Activated CD4-positive, alpha-beta T cell treated with anti-CD3 and anti-CD28 coated beads, Interleukin-2, amount 10 ng/mL, durations not matched to agents 7 days and 5 days (primary cell): ENCODE results near the gene PCDH10. TPM values are rescaled to one million over a fixed set of nuclear protein-coding genes. Genes with fewer than 3 reads are reported as not detected.

Source experiments
- CTCF ChIA-PET: fragments of 350-600 bp; sonication (Branson Sonifier 250); formaldehyde crosslinking; loops from one replicate; lab custom pipeline; 2021; ENCODE audit warnings: antibody characterized with exemption; lab: Charles Lee
- POLR2A ChIA-PET: fragments of 350-600 bp; sonication (Branson Sonifier 250); formaldehyde crosslinking; loops from one replicate; lab custom pipeline; 2021; ENCODE audit warnings: antibody characterized with exemption; lab: Charles Lee
- DNase-seq: peaks from one replicate; pipeline ENCODE4 v3.0.0-alpha.2; 2020
- H3K27ac Mint-ChIP-seq: one replicate; pipeline ENCODE4 v1.8.0; 2021; ENCODE audit warnings: mild to moderate bottlenecking, moderate library complexity, mixed read lengths
- H3K27me3 Mint-ChIP-seq: one replicate; pipeline ENCODE4 v1.8.0; 2021; ENCODE audit warnings: mixed read lengths
- H3K36me3 Mint-ChIP-seq: one replicate; pipeline ENCODE4 v1.8.0; 2021; ENCODE audit warnings: low read depth, mixed read lengths
- H3K4me1 Mint-ChIP-seq: one replicate; pipeline ENCODE4 v1.8.0; 2021; ENCODE audit warnings: mixed read lengths
- H3K4me3 Mint-ChIP-seq: one replicate; pipeline ENCODE4 v1.8.0; 2021; ENCODE audit warnings: mild to moderate bottlenecking, moderate library complexity, mixed read lengths
- H3K9me3 Mint-ChIP-seq: one replicate; pipeline ENCODE4 v1.8.0; 2021; ENCODE audit warnings: mixed read lengths
- total RNA-seq, 2 experiments: library from RNA; stranded (reverse); gene quantifications; one replicate each; pipeline ENCODE4 v1.2.3, GENCODE V29; 2021

PCDH10 gene
- not detected for total RNA-seq

DNA sequence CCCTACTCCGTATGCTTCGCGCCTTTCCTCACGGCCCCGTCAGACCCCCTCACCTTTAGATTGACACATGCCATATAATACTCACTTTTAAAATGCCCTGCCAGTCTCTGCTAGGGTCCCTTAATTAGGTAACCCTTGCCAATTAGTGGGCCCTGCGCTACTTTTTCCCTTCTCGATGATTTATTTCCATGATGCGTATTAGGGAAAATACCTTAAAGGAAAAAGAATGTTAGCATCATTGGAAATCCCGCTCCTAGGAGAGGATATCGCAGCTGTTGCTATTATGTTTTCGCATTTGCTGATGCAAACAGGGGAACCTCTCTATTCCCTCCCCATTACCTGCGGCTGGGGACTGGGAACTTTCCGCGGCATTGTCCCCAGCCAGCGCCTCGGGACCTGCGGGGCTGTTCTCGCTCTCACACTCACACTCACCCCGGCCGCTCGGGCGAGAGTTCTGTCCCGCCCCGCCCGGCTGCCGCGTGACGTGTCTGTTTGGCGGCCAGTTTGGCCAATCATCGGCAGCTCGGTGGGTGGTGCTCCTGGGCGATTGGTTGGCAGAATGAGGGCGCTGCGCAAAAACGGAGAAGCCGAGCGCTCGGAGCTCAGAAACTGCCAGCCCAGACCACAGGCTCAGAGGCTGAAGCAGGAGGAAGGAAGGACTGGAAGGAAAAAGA, at the start of gene PCDH10:
PCDH10 (plus strand) TSS at position 605 of the 674 bp plus-strand sequence. CDS start 847 bp downstream, outside the sequence.
- H3K27me3 Mint-ChIP-seq = peaks cover 76% of the 10 kb centered on the region
- peaks cover 5% of the 10 kb centered on the region for H3K36me3 Mint-ChIP-seq
- DNase-seq = peak; percentile 26
- ChIA-PET CTCF (no interaction called here), POLR2A (no interaction called here)
- H3K27ac Mint-ChIP-seq = peak within 1 kb of the TSS; percentile 75
- peak within 1 kb of the TSS; percentile 23 for H3K4me3 Mint-ChIP-seq
- H3K9me3 Mint-ChIP-seq = peaks cover 1% of the 10 kb centered on the region
- H3K4me1 Mint-ChIP-seq = peaks cover 8% of the 10 kb centered on the region

DNA sequence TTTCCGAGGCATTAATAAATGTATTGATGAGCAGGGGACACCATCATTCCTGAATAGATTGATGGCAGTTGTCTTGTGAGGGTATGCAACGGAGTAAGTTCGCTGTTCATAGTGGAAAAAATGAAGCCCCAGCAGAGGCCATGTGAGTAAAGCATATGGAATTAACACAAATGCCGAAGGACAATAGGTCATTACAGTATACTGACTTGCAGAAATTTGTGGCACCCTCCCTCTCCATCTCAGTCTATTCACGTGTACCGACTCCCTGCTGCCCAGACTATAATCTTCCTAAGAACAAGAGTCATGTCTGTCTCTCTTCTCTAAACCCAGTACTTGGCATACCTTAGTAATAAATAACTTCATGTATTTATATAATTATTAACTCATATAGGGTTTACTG, 47.1 kb upstream of the PCDH10 start:
- no peak overlapping the region for H3K4me3 Mint-ChIP-seq
- DNase-seq = no peak
- no peaks in the 10 kb centered on the region for H3K4me1 Mint-ChIP-seq
- no peaks in the 10 kb centered on the region for H3K36me3 Mint-ChIP-seq
- ChIA-PET POLR2A (no interaction called here), CTCF (no interaction called here)
- no peaks in the 10 kb centered on the region for H3K27me3 Mint-ChIP-seq
- H3K9me3 Mint-ChIP-seq = no peaks in the 10 kb centered on the region
- no peak overlapping the region for H3K27ac Mint-ChIP-seq

DNA sequence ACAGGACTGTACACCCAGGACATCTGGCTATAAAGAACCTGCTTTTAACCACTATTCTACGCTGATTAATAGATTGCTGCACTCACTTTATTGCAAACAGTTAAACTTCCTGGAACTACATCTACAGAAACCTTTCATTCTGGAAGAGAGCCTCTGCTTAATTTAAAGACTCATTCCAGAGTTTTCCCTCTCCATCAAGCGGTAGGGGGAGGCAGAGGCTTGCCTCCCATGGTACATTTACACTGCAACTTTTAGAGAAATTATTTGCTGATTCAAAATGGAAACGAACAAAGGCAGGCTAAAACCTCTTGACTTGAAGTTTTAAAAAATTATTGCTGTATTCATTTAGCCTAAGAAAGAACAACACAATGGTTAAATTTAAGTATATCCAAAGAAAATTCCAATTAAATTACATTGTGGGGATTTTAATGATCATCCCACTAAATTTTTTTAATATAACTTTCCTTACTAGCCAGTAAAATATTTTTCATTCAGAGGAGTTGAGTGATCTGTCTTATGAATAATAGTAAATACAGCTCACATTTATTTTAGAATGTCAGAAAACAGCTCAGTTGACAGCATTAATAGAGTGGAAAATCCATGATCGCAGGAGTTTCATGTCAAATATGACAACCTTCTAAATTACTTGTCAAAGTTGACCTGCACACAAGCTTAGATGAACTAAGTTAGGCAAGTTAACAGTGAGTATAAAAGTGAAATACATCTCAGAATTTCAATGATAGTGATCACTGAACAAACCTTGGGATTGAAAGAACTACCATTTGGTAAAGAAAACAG, 46.3 kb upstream of the PCDH10 start:
- DNase-seq = no peak
- ChIA-PET POLR2A (no interaction called here), CTCF (no interaction called here)
- H3K27me3 Mint-ChIP-seq = no peaks in the 10 kb centered on the region
- no peaks in the 10 kb centered on the region for H3K4me1 Mint-ChIP-seq
- no peak overlapping the region for H3K27ac Mint-ChIP-seq
- H3K4me3 Mint-ChIP-seq = no peak overlapping the region
- H3K9me3 Mint-ChIP-seq = no peaks in the 10 kb centered on the region
- H3K36me3 Mint-ChIP-seq = no peaks in the 10 kb centered on the region

DNA sequence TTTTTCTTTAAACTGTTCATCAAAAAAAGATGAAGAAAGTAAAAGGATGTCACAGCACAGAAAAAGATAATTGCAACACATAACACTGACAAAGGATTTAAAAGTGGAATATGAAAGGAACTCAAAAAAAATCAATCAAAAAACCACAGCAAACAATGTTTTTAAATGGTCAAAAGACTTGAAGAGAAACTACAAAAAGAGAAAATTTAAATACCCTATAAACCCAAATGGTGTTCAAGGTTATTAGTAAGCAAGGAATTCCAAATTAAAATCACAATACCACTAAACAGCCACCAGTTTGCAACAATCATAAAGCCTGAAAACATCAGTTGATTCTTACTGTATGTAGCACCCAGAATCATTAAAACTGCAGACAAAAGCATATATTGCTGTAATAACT, 36.5 kb upstream of the PCDH10 start:
- CTCF ChIA-PET = no interaction called here
- Mint-ChIP-seq H3K9me3 (no peaks in the 10 kb centered on the region), H3K4me1 (no peaks in the 10 kb centered on the region), H3K27ac (no peak overlapping the region), H3K27me3 (no peaks in the 10 kb centered on the region), H3K4me3 (no peak overlapping the region), H3K36me3 (no peaks in the 10 kb centered on the region)
- POLR2A ChIA-PET = no interaction called here
- DNase-seq = no peak

DNA sequence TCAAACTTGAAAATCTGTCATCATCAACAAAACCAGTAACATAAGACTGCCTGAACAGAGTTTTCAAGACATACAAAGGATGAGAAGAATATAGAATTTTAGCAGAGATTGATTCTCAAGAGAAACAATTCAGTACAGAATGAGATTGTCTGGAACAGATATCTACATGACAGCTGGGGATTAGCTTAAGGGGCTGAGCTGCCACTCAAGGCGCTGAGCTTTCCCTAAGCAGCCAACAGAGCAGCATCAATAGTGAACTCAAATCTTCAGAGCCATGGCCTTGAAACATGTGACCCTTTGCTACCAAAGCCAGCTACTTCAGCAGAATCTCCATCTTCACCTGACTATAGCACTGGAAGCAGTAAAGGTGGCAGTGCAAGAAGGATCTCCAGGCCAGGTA, 24.3 kb upstream of the PCDH10 start:
- ChIA-PET CTCF (no interaction called here), POLR2A (no interaction called here)
- Mint-ChIP-seq H3K9me3 (no peaks in the 10 kb centered on the region), H3K4me1 (no peaks in the 10 kb centered on the region), H3K36me3 (no peaks in the 10 kb centered on the region), H3K27ac (no peak overlapping the region), H3K4me3 (no peak overlapping the region), H3K27me3 (no peaks in the 10 kb centered on the region)
- DNase-seq = no peak

GRCh38 chr4:133127500-133127899, 21.6 kb upstream of the PCDH10 start:
- H3K4me3 Mint-ChIP-seq = no peak overlapping the region
- no peaks in the 10 kb centered on the region for H3K4me1 Mint-ChIP-seq
- POLR2A ChIA-PET = no interaction called here
- H3K9me3 Mint-ChIP-seq = no peaks in the 10 kb centered on the region
- H3K27ac Mint-ChIP-seq = no peak overlapping the region
- H3K36me3 Mint-ChIP-seq = no peaks in the 10 kb centered on the region
- no peak for DNase-seq
- CTCF ChIA-PET = no interaction called here
- no peaks in the 10 kb centered on the region for H3K27me3 Mint-ChIP-seq

DNA sequence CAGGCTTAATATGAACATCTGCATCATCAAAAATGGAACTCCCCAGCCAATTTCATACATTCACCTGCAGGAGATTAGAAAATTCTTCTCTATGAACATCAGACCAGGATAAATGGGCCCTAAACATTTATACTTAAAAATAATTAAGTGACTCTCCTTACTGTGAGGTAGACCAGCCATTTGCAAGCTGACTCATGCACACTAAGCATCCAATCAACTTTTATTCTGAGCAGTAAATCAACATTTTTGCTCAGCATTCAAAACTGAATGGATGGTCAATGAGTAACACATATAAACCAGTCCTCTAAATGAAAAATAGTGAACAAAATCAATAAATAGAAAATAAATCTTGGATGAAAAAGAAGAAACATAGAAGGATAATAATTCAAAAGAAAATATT, 19.9 kb upstream of the PCDH10 start:
- no peaks in the 10 kb centered on the region for H3K27me3 Mint-ChIP-seq
- CTCF ChIA-PET = no interaction called here
- POLR2A ChIA-PET = no interaction called here
- no peak for DNase-seq
- no peak overlapping the region for H3K4me3 Mint-ChIP-seq
- no peaks in the 10 kb centered on the region for H3K9me3 Mint-ChIP-seq
- H3K4me1 Mint-ChIP-seq = no peaks in the 10 kb centered on the region
- no peaks in the 10 kb centered on the region for H3K36me3 Mint-ChIP-seq
- H3K27ac Mint-ChIP-seq = no peak overlapping the region

DNA sequence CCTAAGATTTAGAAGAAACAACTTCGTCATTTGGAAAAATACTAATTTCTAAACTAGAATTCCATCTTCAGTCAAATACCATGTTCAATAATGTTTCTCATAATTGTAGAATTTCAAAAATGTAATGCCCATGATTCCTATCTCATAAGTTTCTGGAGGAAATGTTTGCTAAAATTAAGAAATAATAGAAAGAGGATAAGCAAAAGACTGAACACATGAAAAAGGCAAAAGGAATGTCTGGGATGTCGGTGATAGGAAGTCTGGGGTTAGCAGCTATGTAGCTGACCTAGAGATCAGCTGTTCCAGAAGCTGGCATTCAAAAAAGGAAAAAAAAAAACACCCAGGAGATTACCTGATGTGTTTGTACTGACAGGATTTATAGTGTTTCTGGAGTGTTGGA, 18.9 kb upstream of the PCDH10 start:
- no peak overlapping the region for H3K27ac Mint-ChIP-seq
- H3K4me1 Mint-ChIP-seq = no peaks in the 10 kb centered on the region
- no peak for DNase-seq
- H3K9me3 Mint-ChIP-seq = no peaks in the 10 kb centered on the region
- H3K4me3 Mint-ChIP-seq = no peak overlapping the region
- no peaks in the 10 kb centered on the region for H3K36me3 Mint-ChIP-seq
- ChIA-PET CTCF (interaction anchor here (0.5 to 0.6 kb wide), 2 partner anchors 48 to 157 kb away, joined by 4 read pairs; no protein-coding TSS in a partner anchor), POLR2A (no interaction called here)
- no peaks in the 10 kb centered on the region for H3K27me3 Mint-ChIP-seq

DNA sequence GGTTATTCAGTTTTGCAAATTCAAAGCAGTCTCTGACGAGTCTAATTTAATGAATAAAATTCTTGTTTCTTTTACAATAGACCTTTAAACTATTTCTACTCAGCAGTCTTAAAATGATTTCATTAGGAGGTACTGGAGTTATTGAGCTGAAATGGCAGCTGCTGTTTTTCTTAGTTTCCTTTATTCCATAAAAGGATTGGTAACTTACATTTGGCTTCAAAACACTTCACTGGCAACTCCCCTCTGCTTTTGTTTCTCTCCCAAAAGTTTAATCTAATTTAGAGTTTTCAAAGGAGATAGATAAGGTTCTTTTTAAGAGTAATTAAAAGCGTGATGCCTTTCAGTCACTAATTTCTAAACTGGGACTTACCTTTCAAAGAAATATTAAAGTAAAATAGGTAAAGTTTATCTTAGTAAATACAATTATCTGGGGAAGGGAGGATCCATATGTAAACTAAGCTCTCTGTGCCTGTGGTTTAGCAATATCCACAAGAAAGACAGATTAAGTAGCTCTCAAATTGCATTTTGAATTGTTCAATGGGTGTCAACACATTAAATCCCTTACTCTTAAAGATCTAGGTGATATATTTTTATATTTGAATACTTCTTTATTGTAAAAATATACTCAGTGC, 17.1 kb upstream of the PCDH10 start:
- Mint-ChIP-seq H3K4me3 (no peak overlapping the region), H3K27me3 (no peaks in the 10 kb centered on the region), H3K36me3 (no peaks in the 10 kb centered on the region), H3K9me3 (no peaks in the 10 kb centered on the region), H3K4me1 (no peaks in the 10 kb centered on the region), H3K27ac (no peak overlapping the region)
- POLR2A ChIA-PET = no interaction called here
- DNase-seq = no peak
- CTCF ChIA-PET = no interaction called here

DNA sequence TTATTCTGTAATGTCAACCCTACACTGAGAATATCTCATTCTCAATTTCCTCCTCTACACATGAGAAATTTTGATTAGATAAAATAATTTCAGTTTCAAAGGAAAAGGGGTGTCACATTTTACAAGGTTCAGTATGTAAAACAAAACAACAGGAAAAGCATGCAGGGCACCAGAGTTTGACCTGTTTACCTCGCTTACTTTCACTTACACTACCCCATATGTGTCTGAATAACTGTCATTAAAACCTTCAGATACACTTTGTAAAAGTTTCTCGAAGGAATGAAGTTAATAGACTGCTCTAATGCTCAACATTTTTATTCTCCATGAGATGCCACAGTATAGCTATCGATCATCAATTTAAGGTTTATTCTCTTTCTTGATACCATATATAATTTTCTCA, 12.3 kb upstream of the PCDH10 start:
- Mint-ChIP-seq H3K27me3 (no peaks in the 10 kb centered on the region), H3K9me3 (no peaks in the 10 kb centered on the region), H3K36me3 (no peaks in the 10 kb centered on the region), H3K27ac (no peak overlapping the region), H3K4me1 (no peaks in the 10 kb centered on the region), H3K4me3 (no peak overlapping the region)
- DNase-seq = no peak
- CTCF ChIA-PET = no interaction called here
- POLR2A ChIA-PET = no interaction called here

GRCh38 chr4:133137571-133137970, 11.5 kb upstream of the PCDH10 start:
- POLR2A ChIA-PET = no interaction called here

GRCh38 chr4:133143775-133144430, 5.2 kb upstream of the PCDH10 start:
- CTCF ChIA-PET = interaction anchor here (1.1 kb wide), 1 partner anchor 11 kb away, joined by 3 read pairs; no protein-coding TSS in a partner anchor
- Mint-ChIP-seq H3K9me3 (peaks cover 1% of the 10 kb centered on the region), H3K36me3 (peaks cover 3% of the 10 kb centered on the region), H3K27me3 (peaks cover 36% of the 10 kb centered on the region), H3K4me1 (peaks cover 5% of the 10 kb centered on the region), H3K27ac (no peak overlapping the region), H3K4me3 (no peak overlapping the region)
- DNase-seq = no peak
- POLR2A ChIA-PET = no interaction called here

More at GRCh38 chr4:133137571-133137970, 11.5 kb upstream of the PCDH10 start:
- Mint-ChIP-seq H3K4me3 (no peak overlapping the region), H3K36me3 (no peaks in the 10 kb centered on the region), H3K27me3 (peaks cover 2% of the 10 kb centered on the region), H3K4me1 (no peaks in the 10 kb centered on the region), H3K9me3 (no peaks in the 10 kb centered on the region), H3K27ac (no peak overlapping the region)
- no peak for DNase-seq
- CTCF ChIA-PET = no interaction called here

- ChIA-PET CTCF (no interaction called here), POLR2A (no interaction called here)
- Mint-ChIP-seq H3K9me3 (peaks cover 1% of the 10 kb centered on the region), H3K27ac (no peak overlapping the region), H3K36me3 (peaks cover 5% of the 10 kb centered on the region), H3K4me3 (no peak overlapping the region), H3K4me1 (peaks cover 5% of the 10 kb centered on the region), H3K27me3 (peaks cover 49% of the 10 kb centered on the region)
- no peak for DNase-seq
These were observed 3.9 kb upstream of the PCDH10 start for GRCh38 chr4:133145241-133145640.
